Mammary microvascular endothelial cell (primary cell): ENCODE data around the gene AIDA. TPM values are rescaled to one million over a fixed set of nuclear protein-coding genes. Genes with fewer than 3 reads are reported as not detected.

Experiments
- total RNA-seq: library from RNA; depleted of rRNA; stranded (reverse); fragments of >200 nt; gene quantifications from 2 replicates; pipeline ENCODE4 v1.2.3, GENCODE V29; 2015

AIDA gene, protein sequence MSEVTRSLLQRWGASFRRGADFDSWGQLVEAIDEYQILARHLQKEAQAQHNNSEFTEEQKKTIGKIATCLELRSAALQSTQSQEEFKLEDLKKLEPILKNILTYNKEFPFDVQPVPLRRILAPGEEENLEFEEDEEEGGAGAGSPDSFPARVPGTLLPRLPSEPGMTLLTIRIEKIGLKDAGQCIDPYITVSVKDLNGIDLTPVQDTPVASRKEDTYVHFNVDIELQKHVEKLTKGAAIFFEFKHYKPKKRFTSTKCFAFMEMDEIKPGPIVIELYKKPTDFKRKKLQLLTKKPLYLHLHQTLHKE
- total RNA-seq, result 56.9 and 60.8 TPM in 2 replicates

DNA sequence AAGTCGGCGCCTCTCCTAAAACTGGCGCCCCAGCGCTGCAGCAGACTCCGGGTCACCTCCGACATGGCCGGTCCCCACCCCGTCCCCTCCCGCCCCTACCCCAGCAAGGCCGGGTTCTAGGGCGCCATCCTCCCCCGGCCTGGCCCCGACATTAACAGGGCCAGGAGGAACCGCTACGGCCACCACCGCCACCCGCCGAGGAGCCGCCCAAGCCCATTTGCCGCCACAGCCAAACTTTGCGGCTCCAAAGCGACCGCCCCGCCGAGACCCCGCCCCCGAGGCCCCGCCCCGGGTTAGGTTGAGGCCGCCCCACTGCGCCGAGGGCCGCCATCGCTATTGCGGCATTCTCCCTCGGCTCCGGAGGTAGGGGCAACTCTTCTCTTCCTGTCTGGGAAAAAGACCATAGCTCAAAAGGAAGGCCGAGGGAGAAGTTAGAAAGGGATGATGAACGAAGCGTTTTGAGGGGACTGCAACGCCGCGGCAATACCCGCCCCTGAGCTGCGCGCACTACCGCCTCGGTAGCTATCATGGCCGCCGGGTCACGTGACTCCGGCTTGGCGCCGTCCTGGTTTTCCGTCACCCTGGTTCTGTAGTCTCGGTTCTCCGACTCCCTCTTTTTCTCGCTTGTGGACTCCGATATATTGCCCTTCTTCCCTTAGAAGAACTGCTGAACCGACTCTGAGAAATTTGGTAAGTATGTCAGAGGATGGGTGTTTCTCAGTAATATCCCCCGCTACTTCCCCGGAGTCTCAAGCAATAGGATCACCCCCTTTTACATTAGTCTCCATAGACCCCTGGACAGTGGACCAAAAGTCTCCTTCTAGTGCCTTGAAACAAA is at the start of gene AIDA, which contains the start of gene BROX:
TSS of gene AIDA (minus strand) at position 239 of the 838 bp plus-strand sequence. CDS start at position 65, 174 bp downstream.
TSS of gene BROX (plus strand) at position 312 of the 838 bp plus-strand sequence. CDS start 3,136 bp downstream, outside the sequence.

DNA sequence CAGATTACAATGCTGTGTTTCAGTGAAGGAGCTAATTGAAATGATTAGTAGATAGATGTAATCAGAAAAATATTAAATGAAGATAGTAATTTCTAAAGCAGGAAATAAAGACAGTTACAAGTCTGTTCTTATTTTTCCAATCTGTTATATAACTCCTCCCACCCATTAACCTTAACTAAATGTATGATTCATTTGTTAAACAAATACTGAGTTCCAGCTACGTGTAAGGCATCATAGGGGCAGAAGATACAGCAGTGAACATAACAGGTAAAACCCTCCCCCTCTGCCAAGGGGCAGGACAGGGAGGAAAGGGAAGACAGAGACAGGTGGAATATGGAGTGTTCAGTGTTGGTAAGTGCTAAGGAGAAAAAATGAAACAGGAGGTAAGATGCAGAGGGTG is 24.7 kb upstream of the AIDA start, which contains the start of gene FAM177B:
TSS of gene FAM177B (plus strand) at position 231 of the 400 bp plus-strand sequence. CDS start 9,344 bp downstream, outside the sequence.

Other genes starting within 250 kb of the AIDA start
- not detected in 2 replicates for gene HHIPL2, start 164.4 kb downstream of the AIDA start, total RNA-seq
- 4.4 and 7.9 TPM in 2 replicates for gene TAF1A, start 122.6 kb downstream of the AIDA start, total RNA-seq
- gene MIA3, start 94.4 kb downstream of the AIDA start, total RNA-seq, result 19.7 and 41.7 TPM in 2 replicates
- 41.5 and 48.9 TPM in 2 replicates for gene BROX, start 73 bp upstream of the AIDA start, total RNA-seq
- gene FAM177B, start 24.7 kb upstream of the AIDA start, total RNA-seq, result not detected in 2 replicates
- 1.1 TPM in 2 replicates for gene DISP1, start 102.5 kb upstream of the AIDA start, total RNA-seq